ENCODE measurements around the gene HMGB1. TPM values are rescaled to one million over a fixed set of nuclear protein-coding genes. Genes with fewer than 3 reads are reported as not detected.

Gene HMGB1
- total RNA-seq, 1 experiment from 2014 or later = 1,184 TPM

GRCh38 chr13:30431269-30431940, 34.3 kb downstream of the HMGB1 start:
- peak; percentile 45 for DNase-seq (ENCODE audit: low spot score)

GRCh38 chr13:30429721-30430694, 35.7 kb downstream of the HMGB1 start:
- peak; percentile 83 for DNase-seq (ENCODE audit: low spot score)

DNA sequence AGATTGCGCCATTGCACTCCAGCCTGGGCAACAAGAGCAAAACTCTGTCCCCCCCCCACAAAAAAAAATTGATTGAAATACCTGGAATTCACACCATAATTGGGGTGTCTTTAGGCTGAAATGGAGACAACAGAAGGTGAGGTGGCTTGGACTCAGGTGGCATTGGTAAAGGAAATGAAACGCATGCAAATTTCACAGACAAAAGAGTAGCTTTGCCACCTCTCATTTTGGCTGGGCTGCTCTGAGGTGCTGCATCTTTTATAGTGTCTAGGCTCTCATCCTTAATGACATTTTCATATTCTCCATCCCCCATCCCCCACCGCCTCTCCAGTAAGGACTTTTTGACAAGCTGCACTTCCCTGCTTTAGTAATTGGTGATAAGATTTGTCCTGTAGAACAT, 36.5 kb downstream of the HMGB1 start:
- no peak for DNase-seq (ENCODE audit: low spot score)

DNA sequence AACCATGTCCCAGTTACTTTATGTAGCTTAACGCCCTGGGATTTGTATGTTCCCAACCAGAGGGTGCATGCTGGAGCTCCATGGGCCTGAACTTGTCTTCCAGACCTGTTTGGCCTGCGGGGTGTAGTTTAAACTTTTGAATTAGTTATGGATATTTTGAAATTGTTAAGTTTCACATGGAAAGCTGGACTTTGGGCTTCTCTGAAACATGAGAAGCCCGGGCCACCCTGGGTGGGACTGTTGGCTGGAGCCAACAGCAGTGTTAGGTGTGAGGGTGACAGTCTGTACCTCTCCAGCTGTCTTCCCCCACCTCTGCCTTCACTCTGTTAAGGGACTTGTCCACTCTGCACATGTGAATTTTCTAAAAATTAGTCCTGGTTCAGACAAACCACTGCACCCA, 41.8 kb downstream of the HMGB1 start:
- no peak for DNase-seq (ENCODE audit: low spot score)

- peak; percentile 66 for DNase-seq (ENCODE audit: low spot score)
These were observed 43.5 kb downstream of the HMGB1 start, which contains the start of gene UBE2L5 for GRCh38 chr13:30422054-30422839. UBE2L5 (plus strand) TSS chr13:30422493; CDS start chr13:30427991, 5,498 bp downstream.

DNA sequence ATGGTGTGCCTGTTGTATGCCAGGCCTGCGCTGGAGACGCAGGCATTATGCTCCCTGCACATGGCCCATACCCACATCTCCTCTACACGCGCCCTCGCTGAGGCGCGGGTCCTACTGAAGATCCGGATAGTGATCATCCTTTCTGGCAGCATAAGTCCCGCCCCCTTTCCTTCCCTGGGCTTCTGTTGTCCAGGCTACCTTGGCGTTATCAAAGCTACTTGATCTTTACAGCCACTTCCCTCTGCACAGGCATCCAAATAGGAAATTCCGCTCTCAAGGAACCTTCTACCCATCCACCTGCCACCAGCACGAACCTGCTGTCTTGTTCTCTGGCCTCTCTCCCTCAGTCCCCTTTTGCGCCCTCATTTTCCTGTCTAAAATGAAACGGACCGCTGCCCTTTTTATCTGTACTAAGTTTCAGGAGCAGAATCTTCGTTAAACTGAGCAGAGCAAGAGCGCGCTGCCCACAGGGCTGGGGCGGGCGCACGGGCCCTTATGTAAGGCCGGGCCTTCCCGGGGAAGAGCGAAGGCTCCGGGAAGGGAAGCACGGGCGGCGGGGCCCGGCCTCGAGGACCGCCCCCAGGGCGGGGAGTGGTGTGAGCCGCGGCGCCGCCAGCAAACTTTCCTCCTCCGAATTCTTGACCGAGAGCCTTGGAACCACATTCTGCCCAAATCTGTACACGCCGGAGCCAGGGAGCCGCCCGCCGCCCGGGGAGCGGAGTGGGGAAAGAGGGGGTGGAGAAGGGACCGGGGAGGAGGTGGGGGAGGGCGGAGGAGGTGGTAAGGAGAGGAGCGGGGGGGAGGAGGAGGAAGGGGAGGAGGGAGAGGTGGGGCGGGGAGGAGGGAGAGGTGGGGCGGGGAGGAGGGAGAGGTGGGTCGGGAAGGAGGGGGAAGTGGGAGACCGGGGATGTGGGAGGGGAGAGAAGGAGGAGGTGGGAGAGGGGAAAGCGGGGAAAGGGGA, 44.4 kb downstream of the HMGB1 start:
- DNase-seq (ENCODE audit: low spot score) = peak; percentile 60

GRCh38 chr13:30418717-30419459, 46.8 kb downstream of the HMGB1 start:
- DNase-seq (ENCODE audit: low spot score) = no peak

DNA sequence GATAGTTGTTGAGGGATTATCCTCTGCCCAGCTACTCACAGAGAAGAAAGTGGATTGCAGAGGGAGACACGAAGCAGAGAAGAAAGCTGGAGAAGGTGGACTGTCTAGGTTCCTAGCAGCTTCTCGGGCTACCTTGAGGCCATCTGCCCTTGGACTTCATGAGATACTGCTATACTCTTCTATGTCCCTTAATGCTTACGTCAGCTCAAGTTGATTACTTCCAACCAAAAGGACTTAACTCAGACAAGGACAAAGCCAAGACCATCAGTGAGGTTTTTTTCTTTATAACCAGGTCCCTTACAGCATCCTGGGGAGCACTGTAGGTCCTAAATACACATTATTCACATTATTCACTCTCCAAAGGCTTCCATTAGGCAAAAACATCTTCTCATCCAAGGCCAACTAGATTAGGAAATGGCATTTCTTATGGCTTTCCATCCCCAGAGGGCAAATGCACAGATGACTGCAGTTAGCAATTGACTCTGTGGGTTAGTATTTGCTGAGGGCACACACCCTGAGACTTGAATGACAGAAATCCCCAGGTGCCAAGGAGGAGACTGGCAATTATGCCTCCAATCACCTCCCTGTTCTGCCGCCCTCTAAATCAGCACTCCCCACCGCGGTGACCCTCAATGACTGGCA, 47.5 kb downstream of the HMGB1 start:
- no peak for DNase-seq (ENCODE audit: low spot score)

GRCh38 chr13:30416471-30416870, 49.3 kb downstream of the HMGB1 start:
- no peak for DNase-seq (ENCODE audit: low spot score)

DNA sequence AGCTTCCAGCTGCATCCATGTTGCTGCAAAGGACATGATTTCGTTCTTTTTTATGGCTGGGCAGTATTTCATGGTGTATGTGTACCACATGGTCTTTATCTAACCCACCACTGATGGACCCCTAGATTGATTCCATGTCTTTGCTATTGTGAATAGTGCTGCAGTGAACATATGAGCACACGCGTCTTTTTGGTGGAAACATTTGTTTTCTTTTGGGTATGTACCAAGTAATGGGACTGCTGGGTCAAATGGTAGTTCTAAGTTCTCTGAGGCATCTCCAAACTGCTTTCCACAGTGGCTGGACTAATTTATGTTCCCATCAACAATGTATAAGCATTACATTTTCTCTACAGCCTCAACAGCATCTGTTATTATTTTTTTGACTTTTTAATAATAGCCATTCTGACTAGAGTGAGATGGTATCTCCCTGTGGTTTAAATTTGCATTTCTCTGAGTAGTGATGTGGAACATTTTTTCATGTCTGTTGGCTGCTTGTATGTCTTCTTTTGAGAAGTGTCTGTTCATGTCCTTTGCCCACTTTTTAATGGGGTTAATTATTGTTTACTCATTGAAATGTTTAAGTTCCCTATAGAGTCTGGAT, 50.2 kb downstream of the HMGB1 start:
- no peak for DNase-seq (ENCODE audit: low spot score)

DNA sequence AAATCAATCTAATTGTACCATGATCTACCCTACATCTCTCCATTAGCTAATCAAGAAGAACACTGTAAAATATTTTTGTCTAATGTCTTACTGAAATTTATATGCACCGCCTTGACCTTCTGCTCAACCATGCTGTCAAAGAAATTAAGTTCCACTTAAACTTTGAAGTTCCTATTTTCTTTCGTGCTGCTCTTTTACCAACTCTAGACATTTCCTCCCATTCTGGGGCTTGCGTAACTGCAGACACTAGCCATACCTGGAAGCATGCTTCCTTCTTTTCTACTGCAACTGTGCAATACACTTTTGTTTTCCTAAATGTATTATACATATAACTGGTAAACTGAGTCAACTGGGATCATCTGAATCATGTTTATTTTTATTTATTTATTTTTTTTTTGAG, 51.9 kb downstream of the HMGB1 start:
- no peak for DNase-seq (ENCODE audit: low spot score)

- no peak for DNase-seq (ENCODE audit: low spot score)
These were observed 53.4 kb downstream of the HMGB1 start for GRCh38 chr13:30412346-30412745.

DNA sequence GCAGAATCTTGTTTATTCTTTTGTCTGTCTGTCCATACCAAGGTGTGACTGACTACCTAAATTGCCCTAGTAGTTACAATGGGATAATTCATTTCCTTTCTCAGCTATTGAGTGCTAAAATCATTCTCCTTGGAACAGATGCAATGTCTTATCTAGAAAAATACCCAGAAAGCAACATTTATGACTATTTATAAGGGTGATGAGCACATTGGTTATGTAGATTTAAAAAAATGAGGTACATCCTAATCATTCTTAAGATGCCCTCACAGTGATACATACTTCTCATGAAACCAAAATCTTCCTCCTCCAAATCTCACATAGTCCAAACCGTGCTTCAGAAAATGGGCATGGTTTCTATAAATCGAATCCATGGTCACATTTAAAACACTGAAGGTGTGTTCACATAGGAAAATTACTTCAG, 55.0 kb downstream of the HMGB1 start:
- DNase-seq (ENCODE audit: low spot score) = no peak

DNA sequence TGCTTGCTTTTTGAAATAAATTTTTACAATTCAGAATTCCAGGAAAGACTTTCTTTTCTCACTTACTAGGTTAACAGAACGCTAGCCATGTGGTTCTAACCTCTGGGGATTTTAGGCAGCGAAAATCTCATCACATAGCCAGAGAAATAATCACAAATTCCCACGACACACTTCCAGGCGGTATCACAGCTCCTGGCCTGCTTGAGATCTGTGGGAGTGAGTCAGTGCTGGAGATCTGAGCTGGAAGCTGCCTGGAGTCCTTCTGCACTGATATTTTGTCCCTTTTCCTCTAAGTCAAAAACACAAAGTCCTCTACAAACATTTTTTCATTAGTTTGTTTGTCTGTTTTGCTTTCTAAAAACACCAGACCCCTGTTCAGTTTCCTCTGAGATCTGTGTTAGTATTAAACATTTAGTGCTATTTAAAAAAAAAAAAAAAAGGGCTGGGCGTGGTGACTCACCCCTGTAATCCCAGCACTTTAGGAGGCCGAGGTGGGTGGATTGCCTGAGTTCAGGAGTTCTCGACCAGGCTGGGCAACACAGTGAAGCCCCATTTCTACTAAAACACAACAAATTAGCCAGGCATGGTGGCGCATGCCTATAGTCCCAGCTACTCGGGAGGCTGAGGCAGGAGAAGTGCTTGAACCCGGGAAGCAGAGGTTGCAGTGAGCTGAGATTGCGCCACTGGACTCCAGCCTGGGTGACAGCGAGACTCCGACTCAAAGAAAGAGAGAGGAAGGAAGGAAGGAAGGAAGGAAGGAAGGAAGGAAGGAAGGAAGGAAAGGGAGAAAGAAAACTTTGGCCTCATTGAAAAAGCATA, 55.6 kb downstream of the HMGB1 start:
- DNase-seq (ENCODE audit: low spot score) = peak; percentile 42

DNA sequence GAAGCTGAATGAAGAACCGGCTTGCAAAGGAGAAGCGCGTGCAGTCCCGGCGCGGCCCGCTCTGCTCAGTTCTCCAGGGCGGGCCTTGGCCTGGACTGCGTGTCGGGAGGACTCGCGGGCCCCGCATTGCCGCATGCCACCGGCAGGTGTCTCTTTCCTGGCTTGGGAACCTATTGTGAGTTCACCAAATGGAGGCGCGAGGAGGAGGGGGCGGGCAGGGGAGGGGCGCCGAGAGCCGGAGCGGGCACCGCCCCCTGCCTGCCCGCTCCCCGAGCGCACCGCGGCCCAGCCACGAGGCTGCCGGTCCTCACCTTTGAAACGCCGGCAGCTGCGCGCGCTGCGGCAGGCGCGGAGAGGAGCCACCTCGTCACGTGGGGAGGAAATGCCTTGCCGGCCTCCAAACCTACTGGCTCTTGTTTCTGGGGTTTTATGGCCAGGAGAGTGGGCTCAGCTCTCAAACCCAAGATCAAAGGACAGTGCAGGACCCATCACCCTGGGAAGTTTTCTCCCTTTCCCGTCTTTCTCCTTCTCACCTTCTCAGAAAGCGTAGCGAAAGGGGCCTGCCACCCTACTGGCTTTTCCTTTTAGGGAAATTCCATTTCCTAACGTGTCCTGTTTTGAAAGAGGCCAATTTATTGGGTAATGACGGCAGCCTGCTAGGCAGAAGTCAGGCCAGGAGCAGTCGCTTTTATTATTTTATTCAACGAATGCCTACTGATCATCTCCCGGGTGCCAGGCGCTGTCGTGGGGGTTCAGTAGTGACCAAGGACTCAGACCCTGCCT, 57.2 kb downstream of the HMGB1 start:
- DNase-seq (ENCODE audit: low spot score) = peak; percentile 72

DNA sequence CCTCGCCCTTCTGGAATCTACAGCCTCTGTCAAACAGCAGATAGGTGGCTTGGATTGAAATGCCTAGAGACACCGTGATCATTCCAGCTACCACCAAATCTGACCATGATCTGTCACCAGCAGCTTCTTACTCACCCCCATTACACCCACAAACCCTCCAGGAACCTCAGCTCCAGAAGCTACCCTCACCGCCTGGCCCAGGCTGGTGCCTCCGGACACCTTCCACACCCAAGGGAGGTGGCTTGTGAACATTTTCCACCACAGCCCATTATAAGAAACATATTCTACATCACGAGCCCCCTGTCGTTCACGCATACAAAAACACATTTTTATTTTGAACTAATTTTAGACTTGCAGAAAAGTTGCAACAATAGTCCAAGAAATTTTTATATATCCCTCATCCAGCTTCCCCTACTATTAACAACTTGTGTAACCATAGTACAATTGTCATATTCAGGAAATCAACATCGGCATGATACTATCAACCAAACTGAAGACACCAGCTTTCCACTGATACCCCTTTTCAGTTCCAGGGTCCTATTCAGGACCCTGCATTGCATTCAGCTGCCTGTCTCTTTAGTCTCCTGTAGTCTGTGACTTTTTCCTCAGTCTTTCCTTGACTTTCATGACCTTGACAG, 58.8 kb downstream of the HMGB1 start:
- no peak for DNase-seq (ENCODE audit: low spot score)

Measured in A172 (cell line).